HG03565 (cell line): ENCODE data around the gene CHRNE.
"Not testable (repeated sequence)": the region's sequence is repeated elsewhere in the genome, so short reads cannot be mapped to it uniquely, and the experiment has no call there.

ENCODE experiments used
- ATAC-seq: cut with Tn5 transposase; IDR thresholded peaks from one replicate; pipeline ENCODE4 v1.9.1; 2021; ENCODE audit warnings: mild to moderate bottlenecking, moderate library complexity; ENCODE audit not compliant: unreplicated experiment

The CHRNE gene

DNA sequence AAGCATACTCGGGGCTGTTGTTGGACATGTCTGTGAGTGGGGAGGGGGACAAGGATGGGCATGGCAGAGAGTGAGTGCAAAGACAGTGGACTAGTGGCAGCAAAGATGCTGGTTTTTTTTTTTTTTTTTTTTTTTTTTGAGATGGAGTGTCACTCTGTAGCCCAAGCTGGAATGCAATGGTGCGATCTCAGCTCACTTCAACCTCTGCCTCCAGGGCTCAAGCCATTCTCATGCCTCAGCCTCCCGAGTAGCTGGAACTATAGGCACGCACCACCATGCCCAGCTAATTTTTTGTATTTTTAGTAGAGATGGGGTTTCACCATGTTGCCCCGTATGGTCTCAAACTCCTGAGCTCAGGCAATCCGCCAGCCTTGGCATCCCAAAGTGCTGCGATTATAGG is 45.6 kb downstream of the CHRNE start:
- not testable (repeated sequence) for ATAC-seq

DNA sequence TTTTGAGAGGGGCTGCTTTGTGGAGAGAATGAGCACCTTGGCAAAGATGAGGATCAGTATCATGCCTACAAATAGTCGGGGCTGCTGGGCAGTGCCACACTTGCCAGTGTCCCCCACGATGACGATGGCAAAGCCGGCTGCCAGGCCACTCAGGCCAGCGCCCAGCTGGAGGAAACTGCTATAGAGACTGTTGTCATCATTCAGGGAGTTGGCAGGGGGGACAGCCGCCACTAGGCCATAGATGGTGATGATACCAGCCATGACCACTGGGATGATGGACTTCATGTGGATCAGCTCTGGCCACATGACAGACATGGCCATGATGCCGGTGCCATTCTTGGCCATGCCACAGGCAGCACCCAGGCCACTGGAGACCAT is 46.0 kb downstream of the CHRNE start:
- no peak for ATAC-seq

DNA sequence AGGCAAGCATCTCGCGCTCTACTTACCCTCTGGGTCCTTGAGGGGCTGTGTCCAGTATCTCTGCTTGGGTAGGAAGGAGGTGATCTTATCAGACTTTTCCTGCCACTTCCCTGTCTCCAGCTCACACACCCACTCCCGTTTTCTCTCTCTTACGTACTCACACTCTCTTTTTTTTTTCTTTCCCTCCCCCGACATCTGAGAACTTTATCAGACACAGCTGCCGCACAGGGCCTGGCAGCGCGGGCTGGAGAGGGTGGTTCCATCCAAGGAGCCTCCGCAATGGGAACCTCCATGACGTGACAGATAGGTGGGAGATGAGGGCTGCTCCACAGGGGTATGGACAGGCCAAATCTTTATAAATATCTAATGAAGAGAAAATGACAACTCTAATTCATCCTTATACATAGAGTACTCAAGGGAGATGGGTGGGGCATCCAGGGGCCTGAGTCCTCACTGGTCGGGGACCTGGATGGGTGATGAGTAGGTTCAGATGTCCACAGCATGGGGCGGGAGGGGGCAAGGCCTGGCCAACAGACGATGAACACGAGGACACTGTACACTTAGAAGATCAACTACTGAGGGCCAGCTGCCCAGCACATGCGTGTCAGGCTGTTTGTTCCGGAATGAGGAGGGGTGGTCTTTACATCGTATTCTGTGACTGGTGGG is 46.5 kb downstream of the CHRNE start:
- ATAC-seq = no peak

DNA sequence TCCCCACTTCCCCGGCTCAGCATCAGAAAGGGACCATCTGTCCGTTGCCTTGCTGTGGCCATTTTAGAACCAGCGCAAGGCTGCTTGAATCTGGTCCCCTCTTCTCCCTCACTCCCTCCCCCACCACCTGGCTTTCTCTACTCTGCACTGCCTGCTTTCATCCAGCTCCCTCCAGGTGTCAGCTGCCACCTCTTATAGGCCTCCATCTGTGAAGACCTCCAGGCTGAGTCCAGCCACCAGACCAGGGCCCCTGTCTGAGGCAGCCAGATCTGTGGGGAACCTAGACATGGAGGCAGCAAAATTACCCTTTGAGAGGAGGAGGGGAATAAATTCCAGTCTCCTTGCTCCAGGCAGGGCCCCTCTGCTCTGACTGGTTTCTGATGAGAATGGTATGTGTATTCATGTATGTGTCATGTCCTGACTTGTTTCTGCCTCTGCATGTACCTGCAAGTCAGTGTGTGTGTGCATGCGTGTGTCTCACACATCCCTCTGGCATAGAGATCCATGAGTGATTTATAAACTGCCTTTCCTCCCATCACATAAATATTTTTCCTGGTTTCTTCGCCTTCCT is 48.7 kb downstream of the CHRNE start:
- no peak for ATAC-seq

DNA sequence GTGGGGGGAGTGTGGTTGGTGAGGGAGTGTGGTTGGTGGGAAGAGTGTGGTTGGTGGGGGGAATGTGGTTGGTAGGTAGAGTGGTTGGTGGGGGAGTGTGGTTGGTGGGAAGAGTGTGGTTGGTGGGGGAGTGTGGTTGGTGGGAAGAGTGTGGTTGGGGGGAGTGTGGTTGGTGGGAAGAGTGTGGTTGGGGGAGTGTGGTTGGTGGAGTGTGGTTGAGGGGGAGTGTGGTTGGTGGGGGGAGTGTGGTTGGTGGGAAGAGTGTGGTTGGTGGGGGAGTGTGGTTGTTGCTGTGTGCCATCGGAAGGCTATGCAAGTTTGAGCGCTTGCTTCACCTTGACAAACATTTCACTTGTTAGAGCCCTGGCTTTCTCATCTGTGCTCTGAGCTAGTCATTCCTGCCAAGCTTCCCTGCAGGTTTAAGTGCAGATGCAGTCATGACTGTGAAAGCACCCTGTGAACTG is 49.7 kb downstream of the CHRNE start:
- ATAC-seq = no peak

DNA sequence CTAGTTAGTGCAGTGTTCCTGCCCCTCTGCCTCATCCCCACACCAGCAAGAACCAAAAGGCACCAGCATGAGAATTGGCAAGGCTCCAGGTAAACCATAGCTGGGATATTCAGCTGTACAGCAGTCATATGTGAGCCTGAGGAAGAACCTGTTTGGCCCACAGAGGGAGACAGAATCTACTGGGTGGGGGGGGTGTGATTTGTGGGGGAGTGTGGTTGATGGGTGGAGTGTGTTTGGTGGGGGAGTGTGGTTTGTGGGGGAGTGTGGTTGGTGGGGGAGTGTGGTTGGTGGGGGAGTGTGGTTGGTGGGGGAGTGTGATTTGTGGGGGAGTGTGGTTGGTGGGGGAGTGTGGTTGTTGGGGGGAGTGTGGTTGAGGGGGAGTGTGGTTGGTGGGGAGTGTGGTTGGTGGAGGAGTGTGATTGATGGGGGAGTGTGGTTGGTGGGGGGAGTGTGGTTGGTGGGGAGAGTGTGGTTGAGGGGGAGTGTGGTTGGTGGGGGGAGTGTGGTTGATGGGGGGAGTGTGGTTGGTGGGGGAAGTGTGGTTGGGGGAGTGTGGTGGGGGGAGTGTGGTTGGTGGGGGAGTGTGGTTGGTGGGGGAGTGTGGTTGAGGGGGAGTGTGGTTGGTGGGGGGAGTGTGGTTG is 50.2 kb downstream of the CHRNE start:
- ATAC-seq = no peak

DNA sequence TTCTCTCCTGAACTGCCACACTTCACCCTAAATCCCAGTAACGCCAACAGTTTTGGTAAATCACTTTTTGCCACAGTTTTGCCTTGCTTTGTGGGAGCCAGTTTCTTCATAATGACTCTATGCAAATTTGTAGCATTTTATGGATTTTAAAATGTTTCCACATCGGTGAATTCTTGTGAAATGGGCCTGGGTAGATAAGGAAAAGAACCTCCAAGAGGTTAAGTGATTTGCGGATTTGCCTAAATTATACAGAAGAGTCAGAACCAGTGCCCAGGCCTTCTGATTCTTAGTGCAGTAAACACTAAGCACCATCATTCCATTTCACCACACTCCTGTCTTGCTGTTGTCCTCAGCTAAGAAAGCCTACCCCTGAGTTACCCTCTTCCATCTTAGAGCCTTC is 51.8 kb downstream of the CHRNE start:
- ATAC-seq = no peak

DNA sequence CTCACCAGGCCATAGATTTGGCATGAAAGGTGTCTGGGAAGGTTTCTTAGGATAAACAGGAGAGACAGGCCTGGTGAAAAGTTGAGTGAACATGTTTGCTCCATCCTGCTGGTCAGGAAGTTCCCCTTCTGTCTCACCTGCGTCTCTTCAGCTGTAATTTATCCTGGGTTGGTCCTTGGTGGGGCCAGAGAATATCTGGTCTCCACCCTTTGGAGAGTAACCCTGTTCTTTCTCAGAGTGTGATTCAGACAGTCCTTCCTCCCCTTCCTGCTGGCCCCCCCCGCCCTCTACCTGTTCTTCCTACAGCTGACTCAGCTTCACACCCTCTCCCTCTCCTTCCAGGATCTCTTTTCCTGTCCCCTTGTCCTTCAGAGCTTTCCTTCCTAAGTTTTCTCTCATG is 52.7 kb downstream of the CHRNE start:
- no peak for ATAC-seq

DNA sequence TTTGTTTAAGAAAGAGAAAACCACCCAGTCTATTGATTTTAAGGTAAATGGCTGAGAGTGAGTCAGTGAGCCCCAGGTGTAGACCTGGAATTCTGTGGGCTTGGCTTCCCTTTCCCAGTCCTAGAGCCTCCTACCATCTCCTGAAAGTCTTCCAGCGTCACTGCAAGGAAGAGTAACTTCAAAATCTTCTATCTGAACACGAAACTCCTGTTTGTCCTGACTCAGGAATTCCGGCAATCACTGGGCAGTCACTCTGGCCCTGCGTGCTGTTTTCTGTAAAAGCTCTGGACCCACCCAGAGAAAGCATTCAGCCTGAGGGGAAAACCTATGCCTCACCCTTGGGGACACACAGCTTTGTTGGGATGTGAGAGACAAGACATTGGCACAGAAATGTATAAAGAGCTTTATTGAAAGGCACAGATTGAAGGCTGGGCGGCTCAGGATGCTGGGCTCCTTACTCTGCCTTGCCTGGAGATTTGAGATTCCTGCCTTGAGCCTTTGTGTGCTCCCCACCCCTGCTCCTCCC is 53.8 kb downstream of the CHRNE start:
- no peak for ATAC-seq
